ENCODE data around the gene LELP1.

LELP1 gene

GRCh38 chr1:153206631-153207030, 3.4 kb downstream of the LELP1 start:
- Histone ChIP-seq H3K36me3 (no peaks in the 10 kb centered on the region), H3K27me3 (ENCODE audit: insufficient read depth, low read depth, severe bottlenecking) (peaks cover 19% of the 10 kb centered on the region), H3K9me3 (ENCODE audit: severe bottlenecking) (no peaks in the 10 kb centered on the region), H3K27ac (no peak overlapping the region), H3K4me3 (ENCODE audit: low read depth, low read length) (no peak overlapping the region)
- DNase-seq: no peak
- no peak for TF ChIP-seq CTCF (IDR thresholded peaks at IDR 0.05; ENCODE audit: low read depth, low read length)

DNA sequence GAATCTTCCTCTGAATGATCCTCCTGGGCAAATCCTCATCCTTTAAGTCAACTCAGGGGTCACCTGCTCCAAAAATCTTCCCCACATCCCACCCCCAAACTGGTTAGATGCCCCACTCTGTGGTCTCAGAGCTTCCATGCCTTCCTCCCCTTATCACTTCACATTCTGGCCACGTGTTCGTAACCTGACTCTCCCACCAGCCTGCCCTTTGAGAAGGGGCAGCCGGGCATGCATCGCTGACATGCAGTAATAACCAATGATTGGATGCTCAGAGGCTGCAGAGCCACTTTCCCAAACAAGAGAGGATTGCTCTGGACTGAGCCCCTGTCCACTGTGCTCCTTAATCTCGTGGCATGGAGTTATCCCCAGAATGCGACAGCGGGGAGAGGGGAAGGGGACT, 7.0 kb downstream of the LELP1 start:
- H3K27ac ChIP-seq: no peak overlapping the region
- H3K27me3 ChIP-seq (ENCODE audit: insufficient read depth, low read depth, severe bottlenecking): peaks cover 12% of the 10 kb centered on the region
- no peak for DNase-seq
- peaks cover 2% of the 10 kb centered on the region for H3K9me3 ChIP-seq (ENCODE audit: severe bottlenecking)
- TF ChIP-seq CTCF (IDR thresholded peaks at IDR 0.05; ENCODE audit: low read depth, low read length): no peak
- no peak overlapping the region for H3K4me3 ChIP-seq (ENCODE audit: low read depth, low read length)
- H3K36me3 ChIP-seq: no peaks in the 10 kb centered on the region

DNA sequence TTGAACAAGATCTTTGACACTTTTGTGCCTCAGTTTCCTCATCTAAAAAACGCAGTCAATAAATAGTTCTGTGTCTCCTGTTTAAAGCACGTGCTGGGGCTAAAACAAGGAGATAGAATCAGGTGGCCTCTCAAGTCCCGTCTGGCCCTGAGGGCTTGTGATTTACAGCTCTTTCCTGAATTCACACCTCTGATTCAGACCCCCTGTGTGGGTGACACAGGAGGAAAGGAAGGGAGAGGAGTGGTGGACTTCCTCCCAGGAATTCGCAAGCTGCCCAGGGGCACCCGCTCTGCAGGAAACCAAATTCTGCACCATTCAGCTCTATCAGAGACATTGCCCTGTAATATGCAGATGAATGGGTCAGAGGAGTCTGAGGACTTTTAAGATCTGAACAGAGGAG, 9.0 kb downstream of the LELP1 start:
- Histone ChIP-seq H3K4me3 (ENCODE audit: low read depth, low read length) (no peak overlapping the region), H3K27me3 (ENCODE audit: insufficient read depth, low read depth, severe bottlenecking) (peaks cover 5% of the 10 kb centered on the region), H3K36me3 (no peaks in the 10 kb centered on the region), H3K9me3 (ENCODE audit: severe bottlenecking) (peaks cover 2% of the 10 kb centered on the region), H3K27ac (no peak overlapping the region)
- DNase-seq: no peak
- TF ChIP-seq CTCF (IDR thresholded peaks at IDR 0.05; ENCODE audit: low read depth, low read length): no peak

- no peak for TF ChIP-seq CTCF (IDR thresholded peaks at IDR 0.05; ENCODE audit: low read depth, low read length)
- DNase-seq: no peak
- no peaks in the 10 kb centered on the region for H3K36me3 ChIP-seq
- no peak overlapping the region for H3K27ac ChIP-seq
- H3K9me3 ChIP-seq (ENCODE audit: severe bottlenecking): peaks cover 2% of the 10 kb centered on the region
- no peak overlapping the region for H3K4me3 ChIP-seq (ENCODE audit: low read depth, low read length)
- H3K27me3 ChIP-seq (ENCODE audit: insufficient read depth, low read depth, severe bottlenecking): peaks cover 5% of the 10 kb centered on the region
Measured at GRCh38 chr1:153213519-153213918, 10.3 kb downstream of the LELP1 start.

- Histone ChIP-seq H3K27me3 (ENCODE audit: insufficient read depth, low read depth, severe bottlenecking) (no peaks in the 10 kb centered on the region), H3K36me3 (no peaks in the 10 kb centered on the region), H3K4me3 (ENCODE audit: low read depth, low read length) (no peak within 1 kb of the TSS), H3K27ac (no peak within 1 kb of the TSS), H3K9me3 (ENCODE audit: severe bottlenecking) (no peaks in the 10 kb centered on the region)
- no peak for DNase-seq
- no peak for TF ChIP-seq CTCF (IDR thresholded peaks at IDR 0.05; ENCODE audit: low read depth, low read length)
Measured at GRCh38 chr1:153217212-153217611, 14.0 kb downstream of the LELP1 start, which contains the start of gene PRR9. Gene PRR9 (plus strand): TSS chr1:153217584. CDS start chr1:153218145, 561 bp downstream.

- no peak overlapping the region for H3K27ac ChIP-seq
- no peaks in the 10 kb centered on the region for H3K9me3 ChIP-seq (ENCODE audit: severe bottlenecking)
- H3K27me3 ChIP-seq (ENCODE audit: insufficient read depth, low read depth, severe bottlenecking): no peaks in the 10 kb centered on the region
- no peak for DNase-seq
- H3K4me3 ChIP-seq (ENCODE audit: low read depth, low read length): no peak overlapping the region
- TF ChIP-seq CTCF (IDR thresholded peaks at IDR 0.05; ENCODE audit: low read depth, low read length): no peak
- H3K36me3 ChIP-seq: no peaks in the 10 kb centered on the region
Measured at GRCh38 chr1:153217744-153218416, 14.7 kb downstream of the LELP1 start.

Measured in WERI-Rb-1 (cell line).